ENCODE measurements around the gene CCDC50.

Gene CCDC50

DNA sequence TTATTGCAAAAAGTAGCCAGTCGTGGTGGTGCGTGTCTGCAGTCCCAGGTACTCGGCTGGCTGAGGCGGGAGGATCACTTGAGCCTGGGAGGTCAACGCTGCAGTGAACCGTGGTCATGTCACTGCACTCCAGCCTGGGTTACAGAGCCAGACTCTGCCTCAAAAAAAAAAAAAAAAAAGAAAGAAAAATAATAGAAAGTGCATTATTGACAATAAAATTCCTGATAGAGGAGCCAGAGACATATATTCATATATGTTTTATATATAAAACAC is 88.2 kb downstream of the CCDC50 start:
- H3K9me3 ChIP-seq (ENCODE audit: control insufficient read depth, insufficient read depth, low read length): no peaks in the 10 kb centered on the region
- no peaks in the 10 kb centered on the region for H3K36me3 ChIP-seq (ENCODE audit: insufficient read depth, low read length)
- no peak overlapping the region for H3K9ac ChIP-seq (ENCODE audit: low read depth, low read length)
- 0 out of 2 replicates have a peak, but pooled peaks cover 3% of the 10 kb centered on the region for H3K4me1 ChIP-seq (ENCODE audit: insufficient read depth, low read length)

DNA sequence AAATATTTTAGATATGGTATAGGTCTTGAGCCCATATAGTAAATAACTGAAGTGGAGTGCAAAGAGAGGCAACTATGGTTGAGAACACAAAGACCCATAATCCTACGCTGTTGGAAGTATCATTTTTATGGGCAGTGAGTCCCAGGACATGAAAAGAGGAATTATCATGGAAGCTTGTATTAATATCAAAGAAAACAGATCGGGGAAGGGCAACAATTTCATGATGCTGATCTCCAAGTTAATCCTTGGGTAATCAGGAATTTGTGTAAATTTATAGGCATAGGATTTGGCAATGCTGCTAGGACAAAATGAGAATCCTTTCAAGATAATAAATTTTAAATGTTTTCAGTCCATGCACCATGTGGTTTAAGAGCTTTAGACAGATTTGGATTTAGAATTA is 91.6 kb downstream of the CCDC50 start:
- H3K9me3 ChIP-seq (ENCODE audit: control insufficient read depth, insufficient read depth, low read length): no peaks in the 10 kb centered on the region
- no peaks in the 10 kb centered on the region for H3K36me3 ChIP-seq (ENCODE audit: insufficient read depth, low read length)
- no peaks in the 10 kb centered on the region for H3K4me1 ChIP-seq (ENCODE audit: insufficient read depth, low read length)
- no peak overlapping the region for H3K9ac ChIP-seq (ENCODE audit: low read depth, low read length)

DNA sequence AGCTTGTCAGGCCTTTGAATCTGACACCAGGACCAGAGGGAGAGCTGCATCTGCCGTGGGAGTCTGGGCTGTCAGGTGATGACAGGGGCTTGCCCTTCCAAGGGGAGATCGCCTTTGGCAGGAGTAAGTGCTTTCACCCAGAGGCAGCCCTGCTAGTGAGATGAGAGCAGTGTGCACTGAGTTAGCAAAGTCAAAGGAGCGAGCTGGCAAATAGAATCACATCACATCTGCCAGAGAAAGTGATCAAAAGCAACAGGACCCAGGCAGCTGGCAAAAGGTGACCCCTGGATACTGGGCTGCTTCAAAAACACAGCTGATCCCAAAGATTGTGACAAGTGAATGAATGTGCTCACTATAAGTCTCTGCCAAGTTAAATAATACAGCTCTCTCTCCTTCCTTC is 95.7 kb downstream of the CCDC50 start:
- no peak overlapping the region for H3K9ac ChIP-seq (ENCODE audit: low read depth, low read length)
- H3K4me1 ChIP-seq (ENCODE audit: insufficient read depth, low read length): peaks cover 4% of the 10 kb centered on the region; the same call in 1 of the 2 replicates
- no peaks in the 10 kb centered on the region for H3K36me3 ChIP-seq (ENCODE audit: insufficient read depth, low read length)
- H3K9me3 ChIP-seq (ENCODE audit: control insufficient read depth, insufficient read depth, low read length): no peaks in the 10 kb centered on the region

DNA sequence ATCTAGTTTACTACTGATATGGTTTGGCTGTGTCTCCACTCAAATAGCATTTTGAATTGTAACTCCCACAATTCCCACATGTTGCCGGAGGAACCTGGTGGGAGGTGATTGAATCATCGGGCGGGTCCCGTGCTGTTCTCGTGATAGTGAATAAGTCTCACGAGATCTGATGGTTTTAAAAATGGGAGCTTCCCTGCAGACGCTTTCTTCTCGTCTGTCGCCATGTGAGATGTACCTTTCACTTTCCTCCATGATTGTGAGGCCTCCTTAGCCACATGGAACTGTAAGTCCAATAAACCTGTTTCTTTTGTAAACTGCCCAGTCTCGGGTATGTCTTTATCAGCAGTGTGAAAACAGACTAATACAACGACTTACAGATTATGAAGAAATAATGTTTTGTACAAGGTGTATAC is 96.1 kb downstream of the CCDC50 start:
- Histone ChIP-seq H3K9ac (ENCODE audit: low read depth, low read length) (no peak overlapping the region), H3K36me3 (ENCODE audit: insufficient read depth, low read length) (no peaks in the 10 kb centered on the region), H3K9me3 (ENCODE audit: control insufficient read depth, insufficient read depth, low read length) (no peaks in the 10 kb centered on the region), H3K4me1 (ENCODE audit: insufficient read depth, low read length) (peaks cover 4% of the 10 kb centered on the region; the same call in 1 of the 2 replicates)

DNA sequence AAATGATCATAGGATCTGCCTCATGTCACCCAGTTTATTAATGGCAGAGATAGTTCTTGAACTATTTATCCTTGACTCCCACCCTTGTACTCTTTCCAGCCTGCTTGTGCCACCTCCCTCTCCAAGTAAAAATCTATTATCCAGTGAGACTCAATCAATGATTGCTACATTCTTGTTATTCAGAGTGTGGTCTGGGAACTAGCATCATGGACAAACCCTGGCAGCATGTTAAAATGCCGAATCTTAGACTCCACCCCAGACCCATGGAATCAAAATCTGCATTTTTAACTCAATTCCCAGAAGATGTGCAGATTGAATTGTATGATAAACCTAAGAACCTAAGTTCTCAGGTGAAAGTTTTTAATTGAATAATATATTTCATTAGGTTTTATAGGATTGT is 97.1 kb downstream of the CCDC50 start:
- H3K9me3 ChIP-seq (ENCODE audit: control insufficient read depth, insufficient read depth, low read length): no peaks in the 10 kb centered on the region; the same call in 1 of the 2 replicates
- peaks cover 4% of the 10 kb centered on the region; the same call in 1 of the 2 replicates for H3K4me1 ChIP-seq (ENCODE audit: insufficient read depth, low read length)
- H3K9ac ChIP-seq (ENCODE audit: low read depth, low read length): no peak overlapping the region
- H3K36me3 ChIP-seq (ENCODE audit: insufficient read depth, low read length): no peaks in the 10 kb centered on the region

DNA sequence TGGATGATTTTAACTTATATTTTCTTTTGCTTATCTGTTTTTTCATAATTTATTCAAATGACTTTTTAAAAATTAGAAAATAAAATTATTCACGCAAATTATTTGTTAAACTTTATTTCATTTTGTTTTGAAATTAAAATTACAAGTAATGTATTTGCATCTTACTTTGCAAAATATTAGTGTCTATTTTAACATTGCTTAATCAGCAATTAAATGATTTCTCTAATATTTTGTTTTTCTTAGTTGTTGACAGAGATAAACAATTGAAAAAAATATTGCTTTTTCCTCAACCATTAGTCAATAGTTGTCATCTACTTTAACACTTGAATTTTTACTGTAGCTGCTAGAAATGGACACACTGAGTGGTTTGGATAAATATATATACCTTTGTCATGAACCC is 99.0 kb downstream of the CCDC50 start:
- H3K9ac ChIP-seq (ENCODE audit: low read depth, low read length): no peak overlapping the region
- peaks cover 4% of the 10 kb centered on the region; the same call in 1 of the 2 replicates for H3K4me1 ChIP-seq (ENCODE audit: insufficient read depth, low read length)

DNA sequence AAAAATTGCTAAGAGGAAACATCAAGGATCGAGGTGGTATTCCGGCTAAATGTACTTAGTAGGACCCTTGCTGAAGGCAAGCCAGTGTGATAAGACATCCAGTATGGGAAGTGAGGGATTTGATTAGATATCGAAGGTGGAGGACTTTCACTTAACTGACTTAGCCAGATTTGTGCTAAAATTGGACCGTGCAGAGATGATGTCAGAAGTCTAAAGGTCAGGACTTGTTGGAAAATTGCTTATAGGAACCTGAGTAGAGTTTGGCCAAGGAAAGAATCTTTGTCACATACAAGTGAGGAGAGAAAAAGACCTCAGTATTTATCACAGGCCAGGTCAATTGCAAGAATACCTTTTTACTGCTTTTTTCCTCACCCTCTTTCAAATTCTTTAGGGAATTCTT is 100.9 kb downstream of the CCDC50 start:
- Histone ChIP-seq H3K36me3 (ENCODE audit: insufficient read depth, low read length) (no peaks in the 10 kb centered on the region), H3K9ac (ENCODE audit: low read depth, low read length) (no peak overlapping the region), H3K9me3 (ENCODE audit: control insufficient read depth, insufficient read depth, low read length) (no peaks in the 10 kb centered on the region; the same call in 1 of the 2 replicates), H3K4me1 (ENCODE audit: insufficient read depth, low read length) (peaks cover 4% of the 10 kb centered on the region; the same call in 1 of the 2 replicates)

More for the DNA sequence above, 99.0 kb downstream of the CCDC50 start:
- no peaks in the 10 kb centered on the region; the same call in 1 of the 2 replicates for H3K9me3 ChIP-seq (ENCODE audit: control insufficient read depth, insufficient read depth, low read length)
- H3K36me3 ChIP-seq (ENCODE audit: insufficient read depth, low read length): no peaks in the 10 kb centered on the region

DNA sequence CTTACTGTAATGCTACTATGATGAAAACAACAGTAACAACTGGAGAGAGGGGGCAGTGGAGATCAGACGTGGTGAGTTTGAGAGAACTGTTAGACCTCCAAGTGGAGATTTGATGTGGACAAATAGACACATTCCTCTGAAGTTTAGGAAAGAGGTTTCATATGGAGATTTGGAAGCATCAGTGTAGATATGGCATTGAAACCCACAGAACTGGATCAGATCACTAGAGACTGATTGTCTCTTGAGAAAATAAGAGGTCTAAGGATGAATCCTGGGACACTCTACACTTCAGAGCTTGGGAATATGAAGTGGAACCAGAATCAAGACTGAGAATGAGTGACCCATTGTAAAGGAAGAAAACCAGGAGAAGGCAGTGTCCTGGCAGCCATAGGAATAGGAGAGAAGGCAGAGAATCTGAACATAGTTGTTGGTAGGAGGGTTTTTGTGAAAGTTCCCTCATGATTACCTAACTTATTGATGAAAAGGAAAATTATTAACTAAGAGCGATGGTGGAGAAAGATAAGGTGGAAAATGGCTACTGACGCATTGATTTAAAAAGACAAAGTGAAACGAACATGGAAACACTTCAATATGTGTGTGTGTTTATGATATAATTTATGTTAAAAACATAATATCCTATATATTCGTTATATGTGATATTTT is 102.1 kb downstream of the CCDC50 start:
- peaks cover 4% of the 10 kb centered on the region; the same call in 1 of the 2 replicates for H3K4me1 ChIP-seq (ENCODE audit: insufficient read depth, low read length)
- H3K9me3 ChIP-seq (ENCODE audit: control insufficient read depth, insufficient read depth, low read length): no peaks in the 10 kb centered on the region; the same call in 1 of the 2 replicates

DNA sequence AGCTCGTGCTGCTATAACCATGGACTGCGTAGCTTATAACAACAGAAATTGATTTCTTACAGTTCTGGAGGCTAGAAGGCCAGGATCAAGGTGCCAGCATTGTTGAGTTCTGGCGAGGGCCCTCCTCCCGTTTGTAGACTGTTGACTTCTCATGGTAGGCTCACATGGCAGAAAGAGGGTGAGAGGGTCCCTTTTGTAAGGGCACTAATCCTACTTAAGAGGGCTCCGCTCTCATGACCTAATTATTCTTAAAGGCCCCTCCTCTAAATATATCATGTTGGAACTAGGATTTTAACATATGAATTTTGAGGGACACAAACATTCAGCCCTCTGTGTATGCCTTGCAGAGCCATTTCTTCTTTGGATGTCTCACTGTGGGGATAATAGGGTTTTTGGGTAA is 103.0 kb downstream of the CCDC50 start:
- no peaks in the 10 kb centered on the region; the same call in 1 of the 2 replicates for H3K36me3 ChIP-seq (ENCODE audit: insufficient read depth, low read length)
- no peaks in the 10 kb centered on the region; the same call in 1 of the 2 replicates for H3K9me3 ChIP-seq (ENCODE audit: control insufficient read depth, insufficient read depth, low read length)
- H3K4me1 ChIP-seq (ENCODE audit: insufficient read depth, low read length): peaks cover 4% of the 10 kb centered on the region; the same call in 1 of the 2 replicates
- H3K9ac ChIP-seq (ENCODE audit: low read depth, low read length): no peak overlapping the region

More for the DNA sequence above, 102.1 kb downstream of the CCDC50 start:
- no peaks in the 10 kb centered on the region; the same call in 1 of the 2 replicates for H3K36me3 ChIP-seq (ENCODE audit: insufficient read depth, low read length)
- no peak overlapping the region for H3K9ac ChIP-seq (ENCODE audit: low read depth, low read length)

DNA sequence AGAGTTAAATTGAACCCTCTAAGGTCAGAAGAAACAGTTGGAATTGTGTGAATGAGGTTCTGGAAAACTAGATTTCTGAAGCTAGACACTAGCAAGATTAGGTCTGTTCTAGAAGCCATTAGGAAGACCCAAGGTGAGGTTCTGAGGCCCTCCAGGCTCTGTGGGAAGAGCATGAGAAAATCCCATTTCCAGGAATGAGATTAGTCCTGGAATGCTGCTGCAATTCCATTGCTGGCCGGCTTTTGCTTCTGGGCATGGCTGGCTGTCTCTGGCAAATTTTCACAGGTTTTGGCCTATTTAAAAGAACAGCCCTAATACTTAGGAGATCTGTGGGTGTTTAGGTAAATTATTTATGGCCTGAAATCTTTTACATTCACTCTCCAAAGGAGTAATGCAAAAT is 104.8 kb downstream of the CCDC50 start:
- H3K4me1 ChIP-seq (ENCODE audit: insufficient read depth, low read length): no peaks in the 10 kb centered on the region
- H3K9ac ChIP-seq (ENCODE audit: low read depth, low read length): no peak overlapping the region
- H3K9me3 ChIP-seq (ENCODE audit: control insufficient read depth, insufficient read depth, low read length): no peaks in the 10 kb centered on the region; the same call in 1 of the 2 replicates
- H3K36me3 ChIP-seq (ENCODE audit: insufficient read depth, low read length): no peaks in the 10 kb centered on the region; the same call in 1 of the 2 replicates

DNA sequence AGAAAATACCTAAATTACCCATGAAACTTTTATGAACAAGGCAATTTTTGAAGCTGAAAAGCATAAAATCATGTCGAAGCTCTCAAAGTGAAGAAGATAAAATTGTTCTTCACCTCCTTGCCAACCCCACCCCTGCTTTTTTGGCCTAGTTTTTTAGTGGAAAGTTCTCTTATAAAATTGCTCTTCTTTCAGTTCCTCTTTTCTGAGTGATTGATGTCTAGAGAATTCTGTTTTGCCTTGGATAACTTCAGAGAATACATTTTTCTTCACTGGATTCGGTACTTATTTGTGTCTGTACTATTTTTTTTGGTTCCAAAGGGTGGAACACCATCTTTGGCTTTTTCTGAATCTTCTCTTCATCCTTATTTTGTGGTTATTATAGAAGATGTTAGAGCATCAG is 106.8 kb downstream of the CCDC50 start:
- H3K9ac ChIP-seq (ENCODE audit: low read depth, low read length): no peak overlapping the region
- no peaks in the 10 kb centered on the region; the same call in 1 of the 2 replicates for H3K36me3 ChIP-seq (ENCODE audit: insufficient read depth, low read length)
- H3K4me1 ChIP-seq (ENCODE audit: insufficient read depth, low read length): no peaks in the 10 kb centered on the region
- H3K9me3 ChIP-seq (ENCODE audit: control insufficient read depth, insufficient read depth, low read length): no peaks in the 10 kb centered on the region; the same call in 1 of the 2 replicates

DNA sequence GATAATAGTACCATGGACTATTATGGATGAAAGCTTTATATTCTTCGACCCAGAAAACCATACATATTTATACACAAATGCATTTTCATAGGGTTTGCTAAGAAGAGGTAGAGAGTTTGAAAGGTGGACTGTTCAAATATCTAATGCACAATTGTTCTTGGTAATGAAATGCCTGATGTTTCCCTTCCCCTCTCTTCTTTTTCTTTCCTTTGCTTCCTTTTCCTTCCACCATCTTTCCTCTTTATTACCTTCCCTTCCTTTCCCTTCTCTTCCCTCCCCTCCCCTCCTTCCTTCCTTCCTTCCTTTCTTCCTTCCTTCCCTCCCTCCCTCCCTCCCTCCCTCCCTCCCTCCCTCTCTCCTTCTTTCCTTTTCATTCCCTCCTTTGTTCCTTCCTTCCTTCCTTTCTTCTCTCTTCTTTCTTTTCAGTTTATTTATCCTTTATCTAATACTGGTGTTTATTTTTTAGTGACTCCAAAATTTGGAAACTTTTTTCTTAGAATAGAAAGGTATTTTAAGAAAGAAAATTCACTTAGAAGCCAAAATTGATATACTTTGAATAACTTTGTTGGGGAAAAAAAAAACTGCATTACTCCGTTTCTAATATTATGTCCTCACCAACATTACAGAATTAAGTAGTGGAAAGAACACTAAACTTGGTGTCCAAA is 109.1 kb downstream of the CCDC50 start:
- Histone ChIP-seq H3K9me3 (ENCODE audit: control insufficient read depth, insufficient read depth, low read length) (no peaks in the 10 kb centered on the region; the same call in 1 of the 2 replicates), H3K4me1 (ENCODE audit: insufficient read depth, low read length) (no peaks in the 10 kb centered on the region), H3K9ac (ENCODE audit: low read depth, low read length) (no peak overlapping the region), H3K36me3 (ENCODE audit: insufficient read depth, low read length) (no peaks in the 10 kb centered on the region; the same call in 1 of the 2 replicates)

DNA sequence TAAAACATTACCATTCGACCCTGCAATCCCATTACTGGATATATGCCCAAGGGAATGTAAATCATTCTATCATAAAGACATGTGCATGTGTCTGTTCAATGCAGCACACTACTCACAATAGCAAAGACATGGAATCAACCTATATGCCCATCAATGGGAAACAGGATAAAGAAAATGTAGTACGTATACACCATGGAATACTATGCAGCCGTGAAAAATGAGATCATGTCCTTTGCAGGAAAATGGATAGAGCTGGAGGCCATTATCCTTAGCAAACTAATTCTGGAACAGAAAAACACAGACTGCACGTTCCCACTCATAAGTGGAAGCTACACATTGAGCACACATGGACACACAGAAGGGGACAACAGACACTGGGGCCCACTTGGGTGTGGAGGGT is 111.3 kb downstream of the CCDC50 start:
- H3K9ac ChIP-seq (ENCODE audit: low read depth, low read length): no peak overlapping the region
- no peaks in the 10 kb centered on the region; the same call in 1 of the 2 replicates for H3K9me3 ChIP-seq (ENCODE audit: control insufficient read depth, insufficient read depth, low read length)
- no peaks in the 10 kb centered on the region for H3K36me3 ChIP-seq (ENCODE audit: insufficient read depth, low read length)
- H3K4me1 ChIP-seq (ENCODE audit: insufficient read depth, low read length): no peaks in the 10 kb centered on the region

DNA sequence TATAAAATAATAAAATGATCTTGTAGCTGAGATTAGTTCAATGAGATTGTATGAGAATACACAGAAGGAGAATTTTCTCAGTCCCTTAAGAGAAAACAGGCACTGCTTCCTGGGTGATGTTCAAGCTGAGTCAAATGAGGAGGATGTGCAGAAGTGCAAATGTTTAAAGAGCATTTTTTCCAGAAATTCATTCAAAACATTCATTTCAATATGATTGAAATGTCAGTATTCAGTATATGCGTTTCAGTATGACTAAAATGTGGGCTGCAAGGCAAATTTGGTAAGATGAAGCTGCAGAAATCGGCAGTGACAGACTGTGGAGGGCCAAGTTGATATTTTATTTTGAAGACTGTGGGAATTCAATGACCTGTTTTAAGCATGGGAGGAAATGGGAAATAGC is 112.5 kb downstream of the CCDC50 start:
- Histone ChIP-seq H3K36me3 (ENCODE audit: insufficient read depth, low read length) (no peaks in the 10 kb centered on the region), H3K4me1 (ENCODE audit: insufficient read depth, low read length) (no peaks in the 10 kb centered on the region), H3K9ac (ENCODE audit: low read depth, low read length) (no peak overlapping the region), H3K9me3 (ENCODE audit: control insufficient read depth, insufficient read depth, low read length) (no peaks in the 10 kb centered on the region; the same call in 1 of the 2 replicates)

DNA sequence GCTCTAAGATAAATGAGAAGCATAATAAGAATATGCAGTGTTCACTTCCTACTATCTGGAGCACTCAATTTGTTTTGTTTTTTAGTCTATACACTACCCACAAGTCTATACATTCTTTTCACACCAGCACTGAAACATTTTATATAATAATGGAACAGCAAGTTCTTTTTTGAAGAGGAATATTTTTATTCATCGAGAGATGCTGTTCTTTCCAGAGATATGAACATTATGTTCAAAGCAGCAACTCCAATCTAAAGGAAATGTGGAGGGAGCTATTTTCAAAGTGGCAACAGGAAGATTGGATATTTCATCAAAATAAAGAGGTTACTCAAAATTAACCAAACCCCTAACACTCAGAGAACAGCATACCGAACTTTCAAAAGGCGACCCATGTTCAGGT is 115.4 kb downstream of the CCDC50 start:
- H3K36me3 ChIP-seq (ENCODE audit: insufficient read depth, low read length): no peaks in the 10 kb centered on the region
- no peaks in the 10 kb centered on the region; the same call in 1 of the 2 replicates for H3K9me3 ChIP-seq (ENCODE audit: control insufficient read depth, insufficient read depth, low read length)
- H3K4me1 ChIP-seq (ENCODE audit: insufficient read depth, low read length): no peaks in the 10 kb centered on the region
- no peak overlapping the region for H3K9ac ChIP-seq (ENCODE audit: low read depth, low read length)
